ENCODE data around the gene CAMKK1. TPM values are rescaled to one million over a fixed set of nuclear protein-coding genes. Genes with fewer than 3 reads are reported as not detected.

Gene CAMKK1
- total and polyA plus RNA-seq, 2 of the 4 experiments (the other 2 are of a cell fraction), result 4.1 to 8.2 TPM

GRCh38 chr17:3919123-3919624 lies 26.3 kb upstream of the CAMKK1 start:
- CTCF ChIA-PET, result no interaction called here
- no peak overlapping the region for H2BK5ac ChIP-seq (ENCODE audit: low read depth, low read length, poor library complexity, severe bottlenecking)
- TF ChIP-seq MXI1 (IDR thresholded peaks at IDR 0.05; ENCODE audit: borderline replicate concordance, low read depth, low read length), result no peak
- TF ChIP-seq FOS (IDR thresholded peaks at IDR 0.05; ENCODE audit: low read depth, low read length), result no peak
- no peak for TF ChIP-seq RAD21 (IDR thresholded peaks at IDR 0.05; ENCODE audit: low read length)
- no peak for TF ChIP-seq MAZ (IDR thresholded peaks at IDR 0.05; ENCODE audit: borderline replicate concordance, low read depth, low read length)
- no peak for TF ChIP-seq ELK1 (IDR thresholded peaks at IDR 0.05; ENCODE audit: borderline replicate concordance, low read depth, low read length)
- no peak for TF ChIP-seq CTCF (conservative IDR thresholded peaks at IDR 0.05; ENCODE audit: low read depth, low read length)
- TF ChIP-seq SMC3 (IDR thresholded peaks at IDR 0.05; ENCODE audit: low read depth, low read length), result no peak
- TF ChIP-seq RCOR1 (IDR thresholded peaks at IDR 0.05; ENCODE audit: insufficient replicate concordance, low read length), result no peak
- TF ChIP-seq CEBPB (IDR thresholded peaks at IDR 0.05; ENCODE audit: low read depth, low read length), result no peak
- TF ChIP-seq MAFK (IDR thresholded peaks at IDR 0.05; ENCODE audit: low read depth, low read length), result no peak
- TF ChIP-seq CHD1 (IDR thresholded peaks at IDR 0.05; ENCODE audit: low read depth, low read length), result no peak
- TF ChIP-seq USF2 (IDR thresholded peaks at IDR 0.05; ENCODE audit: low read depth, low read length), result no peak
- TF ChIP-seq POLR2A (IDR thresholded peaks at IDR 0.05; ENCODE audit: low read depth, low read length), result no peak
- no peak for TF ChIP-seq NFE2L2 (IDR thresholded peaks at IDR 0.05; ENCODE audit: low read depth, low read length)
- in situ Hi-C loops (cut with MboI; ENCODE audit: low sequenced_read_pairs) (no loop called here), intact Hi-C loops (cut with micrococcal nuclease) (no loop called here), dilution Hi-C loops (cut with HindIII; ENCODE audit: low sequenced_read_pairs, unreplicated experiment) (no loop called here)
- H2BK20ac ChIP-seq (ENCODE audit: low read depth, low read length), result no peak overlapping the region
- ATAC-seq (ENCODE audit: low read depth), result no peak
- H3K36me3 ChIP-seq (ENCODE audit: control insufficient read depth, insufficient read depth, low read length), result no peaks in the 10 kb centered on the region
- WGBS, 2 experiments (ENCODE audit: extremely low coverage in 2 of 2, insufficient read length in 1 of 2), result 86% methylated on average over 11 of the region's 22 CpGs; no CpG with 5 or more reads in 1 of the 2 experiments
- no TSS peak for BruUV-seq (replicated peaks)
- no peak overlapping the region for H3K56ac ChIP-seq (ENCODE audit: extremely low read depth, insufficient read depth, low read length)
- H3K9me3 ChIP-seq (ENCODE audit: control insufficient read depth, insufficient read depth, low read length), result no peaks in the 10 kb centered on the region
- no peak overlapping the region for H4K91ac ChIP-seq (ENCODE audit: insufficient read depth, low read depth, low read length)
- H2AK9ac ChIP-seq (replicated peaks; ENCODE audit: low read depth, low read length, poor library complexity), result no peak overlapping the region
- POLR2A ChIA-PET (ENCODE audit: unreplicated experiment), result no interaction called here
- no peak overlapping the region for H2BK15ac ChIP-seq (ENCODE audit: low read depth, low read length)
- no peak overlapping the region for H3K4ac ChIP-seq (ENCODE audit: low read depth, low read length)
- no peak overlapping the region for H3K9ac ChIP-seq (ENCODE audit: low read depth, low read length)
- H3K27me3 ChIP-seq (ENCODE audit: control insufficient read depth, insufficient read depth, low read length), result peaks cover under 1% of the 10 kb centered on the region; the same call in 1 of the 2 replicates
- no peak overlapping the region for H4K5ac ChIP-seq (ENCODE audit: low read depth, low read length)
- no peaks in the 10 kb centered on the region for H3K9me1 ChIP-seq (ENCODE audit: insufficient read depth, low read length)
- no peak overlapping the region for H3K23ac ChIP-seq (ENCODE audit: low read depth, low read length)
- H3K4me3 ChIP-seq (ENCODE audit: insufficient read depth, low read depth, low read length), result no peak overlapping the region
- H2AK5ac ChIP-seq (ENCODE audit: low read depth, low read length), result no peak overlapping the region
- no peak for DNase-seq
- no peak overlapping the region for H3K18ac ChIP-seq (ENCODE audit: low read depth, low read length)
- H3K79me1 ChIP-seq (ENCODE audit: low read depth in 1 of 2, low read length in 2 of 2), result no peaks in the 10 kb centered on the region
- no peak overlapping the region for H3K14ac ChIP-seq (replicated peaks; ENCODE audit: low read depth, low read length)
- H3K4me2 ChIP-seq (ENCODE audit: low read depth, low read length), result no peak overlapping the region
- no peak overlapping the region for H2AFZ ChIP-seq (replicated peaks; ENCODE audit: low read length, poor library complexity)
- no peak overlapping the region for H2BK120ac ChIP-seq (ENCODE audit: low read depth, low read length)
- H3K4me1 ChIP-seq (ENCODE audit: control insufficient read depth, insufficient read depth, low read length), result peaks cover 5% of the 10 kb centered on the region; the same call in 1 of the 2 replicates
- no peak overlapping the region for H4K8ac ChIP-seq (ENCODE audit: low read depth in 2 of 2, low read length in 2 of 2)
- H4K20me1 ChIP-seq (ENCODE audit: insufficient read depth, low read length), result no peaks in the 10 kb centered on the region
- no peak overlapping the region for H3K27ac ChIP-seq (ENCODE audit: insufficient read depth, low read length)
